ENCODE data around the gene ARHGAP24.

DNA sequence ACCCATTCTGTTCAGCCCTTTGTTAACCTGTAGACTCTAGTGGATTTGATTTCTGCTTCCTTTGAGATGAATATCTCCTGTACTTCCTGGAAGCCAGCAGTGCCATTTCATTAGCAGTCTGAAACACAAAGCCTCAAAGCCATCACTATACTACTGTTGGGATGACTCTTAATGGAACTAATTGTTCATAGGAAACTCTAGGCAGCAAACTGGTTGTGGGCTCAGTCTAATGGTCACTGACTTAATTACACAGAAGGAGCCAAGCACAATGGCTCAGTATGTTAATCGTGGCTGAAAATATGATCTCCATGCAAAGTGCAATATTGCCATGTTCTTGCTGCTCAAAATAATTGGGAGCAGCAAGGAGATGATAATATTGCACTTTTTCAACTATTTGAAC, 262.3 kb downstream of the ARHGAP24 start:
- TF ChIP-seq CTCF (conservative IDR thresholded peaks at IDR 0.05; ENCODE audit: low read depth in 2 of 2) (no peak), POLR2AphosphoS5 (IDR thresholded peaks at IDR 0.05; ENCODE audit: low read depth) (no peak)
